B cell (primary cell): ENCODE measurements around the gene FLCN. TPM values are rescaled to one million over a fixed set of nuclear protein-coding genes. Genes with fewer than 3 reads are reported as not detected.

Source experiments
- ATAC-seq: fragments of 200-7000 bp; cut with Tn5 transposase; one replicate; pipeline ENCODE4 v1.10.0; 2021; ENCODE audit warnings: low read depth, mild to moderate bottlenecking, moderate number of reproducible peaks, moderate library complexity
- CTCF ChIA-PET: fragments of 350-600 bp; sonication (Branson Sonifier 250); formaldehyde crosslinking; loops from one replicate; lab custom pipeline; 2021; ENCODE audit warnings: antibody characterized with exemption, inconsistent platforms; lab: Charles Lee
- POLR2A ChIA-PET: fragments of 350-600 bp; sonication (Branson Sonifier 250); formaldehyde crosslinking; loops from one replicate; lab custom pipeline; 2021; ENCODE audit warnings: antibody characterized with exemption; lab: Charles Lee
- DNase-seq: peaks from one replicate; pipeline ENCODE4 v3.0.0; 2013
- H2AFZ ChIP-seq: 2 replicates; pipeline ENCODE4 v1.6.1; 2012; ENCODE audit warnings: mild to moderate bottlenecking, low read depth, low read length; ENCODE audit not compliant: insufficient read depth, poor library complexity, severe bottlenecking
- H3K27ac ChIP-seq, 2 donors: 1 replicate in 1 of 2; 2 replicates in 1 of 2; pipeline ENCODE4 v1.5.1; 2012 to 2013; ENCODE audit warnings: low read length in 2 of 2, mild to moderate bottlenecking in 2 of 2, moderate library complexity in 1 of 2
- H3K27me3 ChIP-seq, 4 experiments: fragments of 200-600 bp in 1 of 4; sonication (generic) in 1 of 4; replicated peaks in 1 of 4; 1 replicate in 2 of 4; 2 replicates in 2 of 4; pipeline versions ENCODE4 v1.6.1 to v1.7.0; 2013 to 2016; ENCODE audit warnings: low read length in 3 of 4, mild to moderate bottlenecking in 2 of 4, mixed read lengths in 1 of 4, moderate library complexity in 1 of 4; ENCODE audit not compliant: insufficient read depth in 4 of 4, control insufficient read depth in 3 of 4; ENCODE audit errors: control extremely low read depth in 1 of 4
- H3K36me3 ChIP-seq, 2 experiments: replicated peaks in 1 of 2; 1 replicate in 1 of 2; 2 replicates in 1 of 2; pipeline versions ENCODE4 v1.6.1 to v1.7.1; 2013; ENCODE audit warnings: low read length in 1 of 2; ENCODE audit not compliant: insufficient read depth in 2 of 2, control insufficient read depth in 1 of 2; ENCODE audit errors: control extremely low read depth in 1 of 2, extremely low read depth in 1 of 2
- H3K4me1 ChIP-seq, 2 donors: fragments of 200-600 bp in 1 of 2; sonication (generic) in 1 of 2; 1 replicate in 1 of 2; 2 replicates in 1 of 2; pipeline versions ENCODE4 v1.5.1 to v1.6.1; 2013 to 2017; ENCODE audit warnings: low read length in 2 of 2; ENCODE audit not compliant: control insufficient read depth in 2 of 2, insufficient read depth in 2 of 2
- H3K4me2 ChIP-seq: replicated peaks from 2 replicates; pipeline ENCODE3; 2012; ENCODE audit warnings: mild to moderate bottlenecking, low read depth, low read length; ENCODE audit not compliant: poor library complexity, severe bottlenecking
- H3K4me3 ChIP-seq, 5 experiments: fragments of 200-600 bp in 1 of 5; sonication (generic) in 1 of 5; 1 replicate in 3 of 5; 2 replicates in 2 of 5; pipeline versions ENCODE4 v1.5.1 to v1.7.0; 2011 to 2016; ENCODE audit warnings: low read length in 4 of 5, mild to moderate bottlenecking in 4 of 5, low read depth in 2 of 5, control low read depth in 1 of 5, moderate library complexity in 1 of 5; ENCODE audit not compliant: insufficient read depth in 1 of 5; ENCODE audit errors: control extremely low read depth in 1 of 5, extremely low read depth in 1 of 5
- H3K79me2 ChIP-seq: fragments of 200-600 bp; sonication (generic); one replicate; pipeline ENCODE4 v1.6.0; 2016; ENCODE audit warnings: low read length; ENCODE audit not compliant: control insufficient read depth, insufficient read depth
- H3K9ac ChIP-seq: fragments of 200-600 bp; sonication (generic); 2 replicates; pipeline ENCODE4 v1.6.1; 2017; ENCODE audit warnings: mild to moderate bottlenecking, low read length, moderate library complexity
- H3K9me3 ChIP-seq, 3 donors: one replicate each; pipeline versions ENCODE4 v1.6.1 to v1.7.1; 2013; ENCODE audit warnings: low read length in 2 of 3; ENCODE audit not compliant: control insufficient read depth in 2 of 3, insufficient read depth in 1 of 3; ENCODE audit errors: control extremely low read depth in 1 of 3
- H4K20me1 ChIP-seq: 2 replicates; pipeline ENCODE4 v1.6.0; 2012; ENCODE audit warnings: mild to moderate bottlenecking, low read length; ENCODE audit not compliant: insufficient read depth, control insufficient read depth, poor library complexity, severe bottlenecking
- H3K27ac Mint-ChIP-seq: one replicate; pipeline ENCODE4 v1.8.0; 2021; ENCODE audit warnings: mixed read lengths
- H3K27me3 Mint-ChIP-seq: one replicate; pipeline ENCODE4 v1.8.0; 2021; ENCODE audit warnings: mixed read lengths
- H3K4me1 Mint-ChIP-seq: one replicate; pipeline ENCODE4 v1.8.0; 2021; ENCODE audit warnings: mixed read lengths
- H3K4me3 Mint-ChIP-seq: one replicate; pipeline ENCODE4 v1.8.0; 2021; ENCODE audit warnings: mixed read lengths
- H3K9me3 Mint-ChIP-seq: one replicate; pipeline ENCODE4 v1.8.0; 2022; ENCODE audit warnings: mixed read lengths; ENCODE audit not compliant: insufficient read depth
- EZH2 ChIP-seq: IDR thresholded peaks from 2 replicates; pipeline ENCODE4 v1.6.1; 2012; ENCODE audit warnings: borderline replicate concordance, low read depth, mild to moderate bottlenecking, moderate library complexity, low read length; ENCODE audit not compliant: insufficient read depth, poor library complexity, severe bottlenecking
- WGBS: methylation state at CpG from one replicate; pipeline ENCODE4 v1.1.5; 2013; ENCODE audit warnings: missing lambda C conversion rate; ENCODE audit not compliant: insufficient coverage; 5-methylcytosine and 5-hydroxymethylcytosine counted together
- intact Hi-C: fragments of 100-400 bp; cut with micrococcal nuclease; formaldehyde crosslinking; loops from one replicate; pipeline ENCODE4 v1.10.0; 2022
- polyA plus RNA-seq: library from polyadenylated mRNA; depleted of rRNA; stranded (reverse); fragments of >200 nt; gene quantifications from 2 replicates; pipeline ENCODE4 v1.2.3, GENCODE V29; 2012
- total RNA-seq, 2 donors: library from RNA; stranded (reverse); fragments of 120-200 nt in 1 of 2; gene quantifications; 1 replicate in 1 of 2; 2 replicates in 1 of 2; pipeline versions ENCODE4 v1.2.3 to v1.2.4, GENCODE V29; 2013 to 2022
- TF ChIP-seq, protein P1 (sequence below): fragments of 200-600 bp; IDR thresholded peaks from one replicate; pipeline ENCODE4 v1.8.0; 2022; ENCODE audit warnings: antibody characterized with exemption, mild to moderate bottlenecking

The FLCN gene
- total and polyA plus RNA-seq, 2 donors (not counting 1 experiment from before 2014, with no cell fraction given): 36.6 to 128 TPM

DNA sequence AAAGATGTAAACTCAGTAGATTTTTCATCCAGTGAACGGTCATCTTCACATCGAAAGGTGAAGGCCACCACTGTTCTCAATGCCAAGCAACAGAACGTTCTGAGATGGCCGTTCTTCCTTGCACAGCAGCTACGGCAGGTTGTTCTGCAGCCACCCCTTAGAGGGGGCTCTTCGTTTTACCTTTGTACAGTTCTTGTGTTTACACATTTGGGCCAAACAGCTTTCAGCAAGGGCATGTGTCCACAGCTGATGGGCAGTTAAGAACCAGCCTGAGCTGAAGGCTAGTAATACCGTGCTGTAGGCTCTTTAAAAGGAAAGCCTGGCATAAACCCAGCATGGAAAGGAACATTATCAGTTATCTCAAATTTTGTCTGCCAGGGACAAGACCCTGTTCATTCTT lies 46.8 kb downstream of the FLCN start:
- H3K4me3 ChIP-seq: no peak overlapping the region
- no peaks in the 10 kb centered on the region for H4K20me1 ChIP-seq
- H3K9me3 Mint-ChIP-seq: no peaks in the 10 kb centered on the region
- peaks cover 18% of the 10 kb centered on the region for H3K4me1 Mint-ChIP-seq
- H3K36me3 ChIP-seq: peaks cover 5 to 35% of the 10 kb centered on the region in 2 experiments
- intact Hi-C loops: no loop called here
- no peak overlapping the region for H3K4me2 ChIP-seq
- H3K9ac ChIP-seq: no peak overlapping the region
- CTCF ChIA-PET: interaction anchor here (1.2 kb wide), 1 partner anchor 10 kb away, joined by 5 read pairs; no protein-coding TSS in a partner anchor
- no peak for TF ChIP-seq EZH2
- TF ChIP-seq, protein P1, sequence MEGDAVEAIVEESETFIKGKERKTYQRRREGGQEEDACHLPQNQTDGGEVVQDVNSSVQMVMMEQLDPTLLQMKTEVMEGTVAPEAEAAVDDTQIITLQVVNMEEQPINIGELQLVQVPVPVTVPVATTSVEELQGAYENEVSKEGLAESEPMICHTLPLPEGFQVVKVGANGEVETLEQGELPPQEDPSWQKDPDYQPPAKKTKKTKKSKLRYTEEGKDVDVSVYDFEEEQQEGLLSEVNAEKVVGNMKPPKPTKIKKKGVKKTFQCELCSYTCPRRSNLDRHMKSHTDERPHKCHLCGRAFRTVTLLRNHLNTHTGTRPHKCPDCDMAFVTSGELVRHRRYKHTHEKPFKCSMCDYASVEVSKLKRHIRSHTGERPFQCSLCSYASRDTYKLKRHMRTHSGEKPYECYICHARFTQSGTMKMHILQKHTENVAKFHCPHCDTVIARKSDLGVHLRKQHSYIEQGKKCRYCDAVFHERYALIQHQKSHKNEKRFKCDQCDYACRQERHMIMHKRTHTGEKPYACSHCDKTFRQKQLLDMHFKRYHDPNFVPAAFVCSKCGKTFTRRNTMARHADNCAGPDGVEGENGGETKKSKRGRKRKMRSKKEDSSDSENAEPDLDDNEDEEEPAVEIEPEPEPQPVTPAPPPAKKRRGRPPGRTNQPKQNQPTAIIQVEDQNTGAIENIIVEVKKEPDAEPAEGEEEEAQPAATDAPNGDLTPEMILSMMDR: no peak
- H3K79me2 ChIP-seq: no peaks in the 10 kb centered on the region
- H2AFZ ChIP-seq: no peak overlapping the region
- no peaks in the 10 kb centered on the region for H3K27me3 Mint-ChIP-seq
- POLR2A ChIA-PET: interaction anchor here (0.7 kb wide), 1 partner anchor 8 kb away, joined by 3 read pairs; no protein-coding TSS in a partner anchor
- H3K27me3 ChIP-seq: no peaks in the 10 kb centered on the region
- peaks cover 0 to 5% (median 0%) of the 10 kb centered on the region in 3 donors for H3K9me3 ChIP-seq
- ATAC-seq (no peak), DNase-seq (no peak)
- 98% methylated on average over 7 of the region's 7 CpGs for WGBS
- H3K27ac Mint-ChIP-seq: no peak overlapping the region
- no peak overlapping the region for H3K4me3 Mint-ChIP-seq
- peaks cover 6 to 26% of the 10 kb centered on the region in 2 donors for H3K4me1 ChIP-seq
- no peak overlapping the region for H3K27ac ChIP-seq

DNA sequence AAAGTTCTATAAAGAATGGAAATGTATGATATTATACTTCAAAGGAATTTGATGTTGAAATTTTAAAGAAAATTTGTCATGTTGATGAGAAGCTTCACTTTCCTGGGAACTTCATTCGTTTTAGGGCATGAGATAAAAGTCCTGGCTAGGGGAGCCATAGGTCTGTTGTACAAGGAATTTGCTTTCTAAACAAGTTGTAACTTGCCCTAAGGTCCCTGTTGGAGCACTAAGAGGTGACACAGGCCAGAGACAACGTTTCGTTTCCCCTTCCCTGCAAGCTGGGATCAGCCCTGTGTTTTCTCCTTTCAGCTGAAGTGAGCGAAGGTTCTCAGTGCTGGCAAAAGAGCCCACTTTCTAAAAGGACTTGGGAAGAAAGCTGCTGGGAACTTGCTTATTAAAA lies 47.4 kb downstream of the FLCN start:
- no peak overlapping the region for H3K4me3 ChIP-seq
- peaks cover 5 to 37% of the 10 kb centered on the region in 2 experiments for H3K36me3 ChIP-seq
- DNase-seq: no peak
- peaks cover 0 to 5% (median 0%) of the 10 kb centered on the region in 3 donors for H3K9me3 ChIP-seq
- ATAC-seq: no peak
- H3K27ac ChIP-seq: no peak overlapping the region
- no peak overlapping the region for H2AFZ ChIP-seq
- ChIA-PET POLR2A (no interaction called here), CTCF (interaction anchor here (1.2 kb wide), 1 partner anchor 10 kb away, joined by 5 read pairs; no protein-coding TSS in a partner anchor)
- no peak overlapping the region for H3K4me3 Mint-ChIP-seq
- H3K27me3 Mint-ChIP-seq: no peaks in the 10 kb centered on the region
- no peaks in the 10 kb centered on the region for H3K27me3 ChIP-seq
- peaks cover 23% of the 10 kb centered on the region for H3K4me1 Mint-ChIP-seq
- H3K9me3 Mint-ChIP-seq: no peaks in the 10 kb centered on the region
- 56% methylated on average over 3 of the region's 4 CpGs for whole genome bisulfite sequencing
- H3K4me1 ChIP-seq: peaks cover 6 to 31% of the 10 kb centered on the region in 2 donors
- no peak overlapping the region for H3K4me2 ChIP-seq
- TF ChIP-seq EZH2: no peak
- TF ChIP-seq, protein P1: no peak
- no peak overlapping the region for H3K27ac Mint-ChIP-seq
- no peak overlapping the region for H3K9ac ChIP-seq
- intact Hi-C loops: loop anchor here (10.0 kb wide), 1 partner anchor 45 kb away; the partner anchor contains the start of gene FLCN
- H4K20me1 ChIP-seq: no peaks in the 10 kb centered on the region
- H3K79me2 ChIP-seq: no peaks in the 10 kb centered on the region
